Vagina (tissue), 2 donors: ENCODE results near the gene DPP10.

Experiments used
- CTCF ChIP-seq, 3 experiments: fragments of 450-650 bp in 2 of 3; fragments of 200-600 bp in 1 of 3; sonication (generic) in 1 of 3; IDR thresholded peaks; one replicate each; pipeline ENCODE4 v1.5.1; 2017 to 2019; ENCODE audit warnings: antibody characterized with exemption in 3 of 3, mild to moderate bottlenecking in 2 of 3, moderate library complexity in 2 of 3
- POLR2A ChIP-seq, 2 donors: fragments of 450-650 bp; IDR thresholded peaks; one replicate each; pipeline ENCODE4 v1.6.1; 2017; ENCODE audit warnings: antibody characterized with exemption in 2 of 2, mild to moderate bottlenecking in 2 of 2, moderate library complexity in 2 of 2
- POLR2AphosphoS5 ChIP-seq, 2 donors: sonication (generic); formaldehyde crosslinking; IDR thresholded peaks; one replicate each; pipeline ENCODE4 v1.9.0; 2017; ENCODE audit warnings: antibody characterized with exemption in 2 of 2, mild to moderate bottlenecking in 2 of 2, low read depth in 1 of 2; ENCODE audit not compliant: insufficient read depth in 1 of 2

DNA sequence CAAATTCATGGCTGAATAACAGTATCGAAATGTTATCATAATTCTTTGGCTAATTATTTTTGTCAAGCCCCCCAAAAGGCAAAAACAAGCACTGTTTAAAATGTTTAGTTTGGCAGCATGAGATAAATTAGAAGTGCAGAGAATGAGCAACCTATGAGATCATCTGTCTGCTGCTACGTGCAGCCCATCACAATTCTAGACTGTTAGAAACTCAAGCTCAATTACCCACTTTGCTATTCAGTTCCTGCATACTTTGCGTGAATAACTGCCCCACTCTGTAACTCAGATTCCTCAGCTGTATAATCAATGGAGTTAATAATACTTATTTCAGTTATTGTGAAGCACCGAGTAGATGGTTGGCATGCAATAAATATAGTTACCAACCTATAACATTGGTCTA, 1181.9 kb downstream of the DPP10 start:
- TF ChIP-seq POLR2A (IDR thresholded peaks at IDR 0.05) (no peak), POLR2AphosphoS5 (IDR thresholded peaks at IDR 0.05; ENCODE audit: insufficient read depth in 1 of 2, low read depth in 1 of 2) (no peak), CTCF (IDR thresholded peaks at IDR 0.05) (no peak)
